Gastrocnemius medialis (tissue), 4 donors: ENCODE measurements around the gene COX6A1. TPM values are rescaled to one million over a fixed set of nuclear protein-coding genes. Genes with fewer than 3 reads are reported as not detected.

Experiments
- ATAC-seq, 2 donors: fragments of 150-250 bp; one replicate each; pipeline ENCODE4 v1.9.1; 2016
- DNase-seq, 2 donors: peaks; one replicate each; pipeline ENCODE4 v3.0.0-alpha.2; 2019
- H3K27ac ChIP-seq, 4 donors: fragments of 200-600 bp; sonication (generic); 1 replicate in 1 of 4; 2 replicates in 3 of 4; pipeline ENCODE4 v1.5.1; 2016 to 2018; ENCODE audit warnings: mild to moderate bottlenecking in 2 of 4, moderate library complexity in 1 of 4
- H3K27me3 ChIP-seq, 3 donors: fragments of 200-600 bp; sonication (generic) in 2 of 3; 1 replicate in 1 of 3; 2 replicates in 2 of 3; pipeline versions ENCODE4 v1.5.1 to v1.6.0; 2016 to 2019; ENCODE audit warnings: mild to moderate bottlenecking in 1 of 3, moderate library complexity in 1 of 3
- H3K36me3 ChIP-seq, 2 donors: fragments of 200-600 bp; sonication (generic) in 1 of 2; one replicate each; pipeline ENCODE4 v1.5.1; 2017 to 2018
- H3K4me1 ChIP-seq, 2 donors: fragments of 200-600 bp; sonication (generic) in 1 of 2; one replicate each; pipeline ENCODE4 v1.5.1; 2016 to 2017; ENCODE audit warnings: mild to moderate bottlenecking in 2 of 2
- H3K4me3 ChIP-seq, 4 donors: fragments of 200-600 bp; sonication (generic) in 3 of 4; 1 replicate in 1 of 4; 2 replicates in 3 of 4; pipeline ENCODE4 v1.5.1; 2016 to 2019; ENCODE audit warnings: mild to moderate bottlenecking in 2 of 4
- H3K9me3 ChIP-seq, 3 donors: fragments of 200-600 bp; sonication (generic) in 2 of 3; 1 replicate in 1 of 3; 2 replicates in 2 of 3; pipeline ENCODE4 v1.5.1; 2016 to 2019
- CTCF ChIP-seq, 5 experiments: fragments of 450-650 bp in 3 of 5; fragments of 200-600 bp in 2 of 5; sonication (generic) in 2 of 5; IDR thresholded peaks in 4 of 5; conservative IDR thresholded peaks in 1 of 5; 1 replicate in 4 of 5; 2 replicates in 1 of 5; pipeline ENCODE4 v1.5.1; 2016 to 2019; ENCODE audit warnings: antibody characterized with exemption in 5 of 5, mild to moderate bottlenecking in 3 of 5, moderate library complexity in 3 of 5
- POLR2A ChIP-seq, 2 donors: fragments of 450-650 bp; IDR thresholded peaks; one replicate each; pipeline ENCODE4 v1.6.1; 2017; ENCODE audit warnings: antibody characterized with exemption in 2 of 2, mild to moderate bottlenecking in 2 of 2, moderate library complexity in 2 of 2
- in situ Hi-C, 4 donors: fragments of 200-750 bp; cut with MboI; loops; one replicate each; pipeline versions ENCODE4 v1.15.0 to v1.8.0; 2017; ENCODE audit warnings: low sequenced_read_pairs in 4 of 4
- intact Hi-C: fragments of 100-400 bp; cut with DNase I; formaldehyde crosslinking; loops from one replicate; pipeline ENCODE4 v1.15.1; 2023; ENCODE audit warnings: low total_unique reads
- total RNA-seq, 4 donors: library from RNA; depleted of rRNA; stranded (reverse); fragments of >200 nt; gene quantifications; one replicate each; pipeline versions ENCODE4 v1.1.0 to v1.2.3, GENCODE V29; 2016

Gene COX6A1
- total RNA-seq, 4 donors from 2014 or later: 46.9 to 90.8 (median 74.3) TPM

- in situ Hi-C loops: no loop called here
- ATAC-seq: no peak
Measured at GRCh38 chr12:120406069-120406468, 31.8 kb upstream of the COX6A1 start.

GRCh38 chr12:120406553-120406952, 31.4 kb upstream of the COX6A1 start:
- Histone ChIP-seq H3K9me3 (no peaks in the 10 kb centered on the region), H3K27me3 (no peaks in the 10 kb centered on the region), H3K4me3 (no peak overlapping the region), H3K27ac (no peak overlapping the region), H3K4me1 (no peaks in the 10 kb centered on the region), H3K36me3 (no peaks in the 10 kb centered on the region)
- no peak for DNase-seq
- no peak for ATAC-seq
- in situ Hi-C loops: no loop called here
- intact Hi-C loops: no loop called here
- TF ChIP-seq POLR2A (IDR thresholded peaks at IDR 0.05): no peak
- TF ChIP-seq CTCF (IDR thresholded peaks at IDR 0.05 in 4 of 5, conservative IDR thresholded peaks at IDR 0.05 in 1 of 5): no peak

More at GRCh38 chr12:120406069-120406468, 31.8 kb upstream of the COX6A1 start:
- no peaks in the 10 kb centered on the region for H3K9me3 ChIP-seq
- H3K27me3 ChIP-seq: no peaks in the 10 kb centered on the region
- H3K36me3 ChIP-seq: no peaks in the 10 kb centered on the region
- no peak for DNase-seq
- no peaks in the 10 kb centered on the region for H3K4me1 ChIP-seq
- H3K4me3 ChIP-seq: no peak overlapping the region
- no peak overlapping the region for H3K27ac ChIP-seq
- intact Hi-C loops: no loop called here
- TF ChIP-seq POLR2A (IDR thresholded peaks at IDR 0.05) (no peak), CTCF (IDR thresholded peaks at IDR 0.05 in 4 of 5, conservative IDR thresholded peaks at IDR 0.05 in 1 of 5) (no peak)

GRCh38 chr12:120408771-120409170, 29.1 kb upstream of the COX6A1 start:
- TF ChIP-seq POLR2A (IDR thresholded peaks at IDR 0.05): no peak
- no peak for TF ChIP-seq CTCF (IDR thresholded peaks at IDR 0.05 in 4 of 5, conservative IDR thresholded peaks at IDR 0.05 in 1 of 5)
- Histone ChIP-seq H3K4me3 (no peak overlapping the region), H3K4me1 (no peaks in the 10 kb centered on the region), H3K27ac (no peak overlapping the region), H3K36me3 (no peaks in the 10 kb centered on the region), H3K27me3 (no peaks in the 10 kb centered on the region), H3K9me3 (no peaks in the 10 kb centered on the region)
- intact Hi-C loops: no loop called here
- in situ Hi-C loops: no loop called here
- ATAC-seq: no peak
- no peak for DNase-seq

- no peaks in the 10 kb centered on the region for H3K27me3 ChIP-seq
- intact Hi-C loops (no loop called here), in situ Hi-C loops (no loop called here)
- H3K4me1 ChIP-seq: no peaks in the 10 kb centered on the region
- no peak overlapping the region for H3K27ac ChIP-seq
- DNase-seq: no peak
- H3K4me3 ChIP-seq: no peak overlapping the region
- no peaks in the 10 kb centered on the region for H3K9me3 ChIP-seq
- no peak for ATAC-seq
- no peak for TF ChIP-seq POLR2A (IDR thresholded peaks at IDR 0.05)
- TF ChIP-seq CTCF (IDR thresholded peaks at IDR 0.05 in 4 of 5, conservative IDR thresholded peaks at IDR 0.05 in 1 of 5): no peak
- H3K36me3 ChIP-seq: no peaks in the 10 kb centered on the region
Measured at GRCh38 chr12:120412421-120412820, 25.5 kb upstream of the COX6A1 start.
